ENCODE data around the gene TBX4. TPM values are rescaled to one million over a fixed set of nuclear protein-coding genes. Genes with fewer than 3 reads are reported as not detected.

TBX4 gene
- not detected in 2 replicates for total RNA-seq (2014; rRNA removed; shearing (Covaris generic))
- not detected in 2 replicates for polyA plus RNA-seq (2015; cell fraction: cytosol; rRNA removed)
- polyA plus RNA-seq (2015; cell fraction: nucleus; rRNA removed), result 2.0 TPM in 1 of 2 replicates, not detected in the other

GRCh38 chr17:61452301-61453290 lies at the start of gene TBX4:
TBX4 (plus strand) TSS chr17:61452422; CDS start chr17:61456491, 4,069 bp downstream.
- in situ Hi-C loops (cut with HindIII; ENCODE audit: low pct_unique_long_range_greater_than_20kb, low sequenced_read_pairs), result no loop called here

DNA sequence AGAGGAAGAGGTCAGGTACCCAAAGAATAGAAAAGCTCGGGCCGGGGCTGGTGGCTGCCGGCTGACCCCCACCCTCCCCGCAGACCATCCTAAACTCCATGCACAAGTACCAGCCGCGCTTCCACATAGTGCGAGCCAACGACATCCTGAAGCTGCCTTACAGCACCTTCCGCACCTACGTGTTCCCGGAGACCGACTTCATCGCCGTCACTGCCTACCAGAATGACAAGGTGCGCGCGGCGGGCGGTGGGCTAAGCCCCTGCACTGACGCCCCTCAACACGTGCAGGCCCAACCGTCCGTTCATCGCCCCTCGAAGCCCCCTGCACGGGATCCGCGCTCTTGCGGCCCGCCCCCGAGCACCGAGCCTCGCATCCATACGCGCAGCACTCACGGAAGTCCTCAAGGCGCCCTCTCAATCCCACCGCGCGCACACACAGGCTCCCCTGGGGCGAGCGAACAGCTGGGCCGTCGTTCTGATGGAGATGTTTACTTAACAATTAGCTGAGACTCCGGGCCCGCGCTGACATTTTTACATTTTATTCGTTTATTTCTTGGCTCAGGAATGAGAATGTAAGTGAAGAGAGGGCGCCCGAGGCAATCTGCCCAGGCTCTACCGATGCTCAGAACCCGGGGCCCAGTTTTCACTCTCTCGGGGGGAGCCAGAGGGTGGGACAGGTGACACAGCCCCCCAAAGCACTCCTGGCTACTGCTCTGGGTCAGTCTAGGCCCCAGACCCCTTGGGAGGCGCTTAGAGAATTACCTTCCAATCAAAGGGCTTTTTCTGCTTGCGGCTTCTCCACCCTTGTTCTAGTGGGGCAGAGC lies 49.0 kb upstream of the TBX4 start:
- DNase-seq (ENCODE audit: low read depth, low spot score), result no peak

More at GRCh38 chr17:61452301-61453290, at the start of gene TBX4:
- DNase-seq (ENCODE audit: low read depth, low spot score), result no peak

DNA sequence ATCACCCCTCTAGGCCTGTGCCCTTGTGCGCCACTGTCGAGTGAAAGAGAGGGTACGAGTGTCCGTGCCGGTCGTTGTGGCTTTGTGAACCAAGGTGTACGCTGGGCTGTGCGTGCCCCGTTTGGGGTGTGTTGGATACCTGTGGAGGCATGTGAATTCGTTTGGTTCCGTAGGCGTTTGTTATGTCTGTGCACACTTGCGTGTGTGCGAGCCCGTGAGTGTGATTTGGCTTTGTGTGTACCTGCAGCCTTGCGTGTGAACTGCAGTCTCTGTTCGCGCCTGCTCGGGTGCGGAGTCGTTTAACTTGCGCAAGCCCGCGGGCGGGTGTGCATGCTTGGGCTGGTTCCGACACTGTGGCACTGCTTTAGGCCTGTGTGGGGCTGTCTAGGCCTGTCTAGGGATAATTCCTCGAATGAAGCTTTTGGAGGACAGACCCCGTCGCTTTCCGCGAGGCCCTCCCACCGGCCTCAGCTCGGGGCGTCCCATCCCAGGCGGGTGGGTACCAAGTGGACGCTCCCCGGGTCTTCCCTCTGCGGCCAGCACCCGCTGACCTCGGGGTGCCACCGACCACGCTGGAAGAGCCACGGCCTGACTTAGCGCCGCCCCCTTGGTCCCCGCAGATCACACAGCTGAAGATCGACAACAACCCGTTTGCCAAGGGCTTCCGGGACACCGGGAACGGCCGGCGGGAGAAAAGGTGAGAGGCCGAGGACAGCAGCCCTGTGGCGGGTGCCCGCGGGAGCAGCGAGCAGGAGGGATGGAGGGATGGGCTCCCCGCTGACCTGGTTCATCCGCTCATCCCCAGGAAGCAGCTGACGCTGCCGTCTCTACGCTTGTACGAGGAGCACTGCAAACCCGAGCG lies 48.2 kb upstream of the TBX4 start:
- in situ Hi-C loops (cut with HindIII; ENCODE audit: low pct_unique_long_range_greater_than_20kb, low sequenced_read_pairs), result no loop called here
- DNase-seq (ENCODE audit: low read depth, low spot score), result no peak

More for the DNA sequence above, 49.0 kb upstream of the TBX4 start:
- in situ Hi-C loops (cut with HindIII; ENCODE audit: low pct_unique_long_range_greater_than_20kb, low sequenced_read_pairs), result no loop called here

DNA sequence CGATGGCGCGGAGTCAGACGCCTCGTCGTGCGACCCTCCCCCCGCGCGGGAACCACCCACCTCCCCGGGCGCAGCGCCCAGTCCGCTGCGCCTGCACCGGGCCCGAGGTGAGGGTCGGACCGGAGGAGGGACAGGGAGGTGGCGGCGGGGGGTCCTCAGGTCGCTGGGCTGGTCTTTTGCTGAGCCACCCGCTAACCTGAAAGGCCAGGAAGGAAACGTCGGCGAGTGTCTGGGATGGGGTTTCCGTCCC lies 47.6 kb upstream of the TBX4 start:
- no peak for DNase-seq (ENCODE audit: low read depth, low spot score)
- in situ Hi-C loops (cut with HindIII; ENCODE audit: low pct_unique_long_range_greater_than_20kb, low sequenced_read_pairs), result no loop called here

DNA sequence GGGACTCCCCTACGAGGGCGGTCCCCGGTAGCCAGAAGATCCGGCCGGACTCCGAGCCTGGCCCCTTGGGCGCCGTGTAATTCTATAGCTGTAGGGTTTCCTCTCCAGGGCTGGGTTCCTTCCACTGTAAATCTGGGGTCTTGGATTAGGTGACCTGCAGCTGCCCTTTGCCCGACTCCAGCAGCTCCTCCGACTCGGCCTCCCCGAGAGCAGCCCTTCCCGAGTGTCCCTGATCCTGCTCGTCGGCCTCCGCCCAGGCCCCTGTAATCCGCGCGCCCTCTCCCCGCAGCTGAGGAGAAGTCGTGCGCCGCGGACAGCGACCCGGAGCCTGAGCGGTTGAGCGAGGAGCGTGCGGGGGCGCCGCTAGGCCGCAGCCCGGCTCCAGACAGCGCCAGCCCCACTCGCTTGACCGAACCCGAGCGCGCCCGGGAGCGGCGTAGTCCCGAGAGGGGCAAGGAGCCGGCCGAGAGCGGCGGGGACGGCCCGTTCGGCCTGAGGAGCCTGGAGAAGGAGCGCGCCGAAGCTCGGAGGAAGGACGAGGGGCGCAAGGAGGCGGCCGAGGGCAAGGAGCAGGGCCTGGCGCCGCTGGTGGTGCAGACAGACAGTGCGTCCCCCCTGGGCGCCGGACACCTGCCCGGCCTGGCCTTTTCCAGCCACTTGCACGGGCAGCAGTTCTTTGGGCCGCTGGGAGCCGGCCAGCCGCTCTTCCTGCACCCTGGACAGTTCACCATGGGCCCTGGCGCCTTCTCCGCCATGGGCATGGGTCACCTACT lies 47.1 kb upstream of the TBX4 start:
- DNase-seq (ENCODE audit: low read depth, low spot score), result no peak
- in situ Hi-C loops (cut with HindIII; ENCODE audit: low pct_unique_long_range_greater_than_20kb, low sequenced_read_pairs), result no loop called here

- no peak for DNase-seq (ENCODE audit: low read depth, low spot score)
- in situ Hi-C loops (cut with HindIII; ENCODE audit: low pct_unique_long_range_greater_than_20kb, low sequenced_read_pairs), result no loop called here
Observed at GRCh38 chr17:61405686-61406536, 46.3 kb upstream of the TBX4 start.

GRCh38 chr17:61406537-61406845 lies 45.7 kb upstream of the TBX4 start:
- in situ Hi-C loops (cut with HindIII; ENCODE audit: low pct_unique_long_range_greater_than_20kb, low sequenced_read_pairs), result no loop called here
- DNase-seq (ENCODE audit: low read depth, low spot score), result no peak

DNA sequence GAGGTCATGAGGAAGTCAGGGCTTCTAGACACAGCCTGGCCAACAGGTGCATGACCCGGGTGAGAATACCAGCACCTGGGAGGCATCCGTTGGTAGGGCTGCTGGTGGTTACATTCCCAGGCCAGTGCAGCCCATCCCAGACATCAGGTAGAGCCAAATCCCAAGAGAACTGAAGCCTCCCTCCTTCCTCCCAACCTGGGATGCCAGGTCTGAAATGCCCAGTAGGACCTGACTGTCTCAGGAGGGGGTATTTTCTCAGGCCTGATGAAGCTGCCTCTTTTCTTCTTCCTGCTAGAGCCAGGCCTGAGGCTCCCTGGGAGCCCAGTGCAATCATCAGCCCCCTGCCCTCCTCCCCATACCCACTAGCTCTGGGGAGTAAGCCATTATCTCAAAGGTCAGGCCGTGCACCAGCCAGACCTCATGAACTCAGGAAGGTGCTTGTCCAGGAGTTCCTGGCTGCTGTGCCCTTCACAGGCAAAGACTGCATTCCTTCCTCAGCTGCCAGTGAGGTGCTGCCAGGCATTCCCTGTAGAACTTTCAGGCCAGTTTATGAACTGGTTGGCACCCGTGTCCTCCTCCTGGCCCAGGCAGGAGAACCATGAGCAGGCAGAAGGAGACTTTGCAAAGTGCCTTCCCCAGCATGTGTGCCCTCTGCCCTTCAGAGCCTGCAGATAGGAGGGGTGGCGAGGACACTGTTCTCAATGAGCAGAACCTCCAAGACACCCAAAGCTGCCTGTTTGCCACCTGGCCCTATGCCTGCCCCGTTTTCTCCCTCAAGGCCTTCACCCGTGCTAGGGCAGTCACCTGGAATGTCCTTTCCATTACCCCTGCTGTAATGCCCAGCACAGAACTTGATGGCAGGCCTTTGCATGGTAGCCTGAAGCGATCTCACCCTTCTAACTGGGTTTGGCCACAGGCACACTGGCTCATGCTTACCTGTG lies 45.0 kb upstream of the TBX4 start:
- in situ Hi-C loops (cut with HindIII; ENCODE audit: low pct_unique_long_range_greater_than_20kb, low sequenced_read_pairs), result no loop called here
- no peak for DNase-seq (ENCODE audit: low read depth, low spot score)

GRCh38 chr17:61408151-61409041 lies 43.8 kb upstream of the TBX4 start:
- in situ Hi-C loops (cut with HindIII; ENCODE audit: low pct_unique_long_range_greater_than_20kb, low sequenced_read_pairs), result no loop called here
- no peak for DNase-seq (ENCODE audit: low read depth, low spot score)

- no peak for DNase-seq (ENCODE audit: low read depth, low spot score)
- in situ Hi-C loops (cut with HindIII; ENCODE audit: low pct_unique_long_range_greater_than_20kb, low sequenced_read_pairs), result no loop called here
Observed at GRCh38 chr17:61409301-61410112, 42.7 kb upstream of the TBX4 start.

DNA sequence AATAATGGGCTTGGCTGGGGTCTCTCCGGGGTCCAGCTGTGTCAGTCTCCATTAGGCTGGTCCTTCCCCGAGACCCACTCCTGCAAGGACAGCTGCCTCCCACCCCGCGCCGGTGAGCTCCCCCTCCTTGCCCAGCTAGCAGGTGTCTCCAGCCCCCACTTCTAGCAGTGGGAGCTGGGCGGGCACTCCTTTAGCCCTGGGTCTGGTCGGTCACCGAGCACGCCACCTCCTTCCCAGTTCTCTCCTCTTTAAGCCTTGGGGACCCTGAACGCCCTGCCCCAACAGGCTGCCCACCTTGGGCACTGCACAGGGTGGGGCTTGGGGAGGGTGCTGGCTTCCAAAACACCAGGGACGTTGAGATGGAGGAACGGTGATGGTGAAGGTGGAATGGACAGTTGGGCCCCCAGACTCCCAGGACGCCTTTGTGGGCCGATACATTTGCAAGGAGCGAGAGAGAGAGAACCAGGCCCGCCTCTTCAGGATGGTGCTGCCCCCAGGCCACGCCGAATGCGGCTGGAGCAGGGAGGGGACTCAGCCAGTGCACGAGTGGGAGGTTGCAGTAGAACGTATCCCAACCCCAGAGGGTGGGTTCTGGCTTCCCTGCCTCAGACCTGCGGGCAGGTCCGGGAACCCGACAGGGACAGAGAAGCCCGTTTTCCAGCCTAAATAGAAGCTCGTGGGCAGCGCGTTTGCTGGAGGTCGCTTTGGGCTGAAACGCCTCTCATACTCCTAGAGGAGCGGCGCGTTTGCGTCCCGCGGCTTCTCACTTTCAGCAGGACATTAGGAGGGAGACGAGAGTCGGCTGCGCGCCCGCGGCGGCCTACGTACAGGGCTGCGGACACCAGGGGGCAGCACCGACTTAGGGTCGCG lies 41.8 kb upstream of the TBX4 start:
- no peak for DNase-seq (ENCODE audit: low read depth, low spot score)
- in situ Hi-C loops (cut with HindIII; ENCODE audit: low pct_unique_long_range_greater_than_20kb, low sequenced_read_pairs), result no loop called here

DNA sequence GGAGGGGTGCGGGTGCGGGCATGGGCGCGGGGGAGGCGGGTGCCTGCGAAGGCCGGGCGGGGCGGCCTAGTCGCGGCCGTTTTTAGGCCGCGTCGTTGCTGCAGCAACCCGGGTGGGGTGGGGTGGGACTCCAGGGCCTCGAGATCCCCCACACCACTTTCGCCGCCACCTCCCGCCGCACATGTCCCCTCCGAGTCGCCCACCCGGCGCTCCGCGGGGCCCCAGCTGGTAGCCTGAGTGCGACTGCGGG lies 41.3 kb upstream of the TBX4 start:
- in situ Hi-C loops (cut with HindIII; ENCODE audit: low pct_unique_long_range_greater_than_20kb, low sequenced_read_pairs), result no loop called here
- DNase-seq (ENCODE audit: low read depth, low spot score), result no peak
